LNCaP clone FGC (cell line): ENCODE measurements around the gene RGS11.

ENCODE experiments used
- DNase-seq: peaks from one replicate; pipeline ENCODE4 v3.0.0-alpha.2; 2011; ENCODE audit warnings: low read depth
- H3K4me3 ChIP-seq: 2 replicates; pipeline ENCODE4 v1.5.1; 2011; ENCODE audit warnings: mild to moderate bottlenecking, low read depth, low read length, control low read depth
- CTCF ChIP-seq: IDR thresholded peaks from 2 replicates; pipeline ENCODE4 v1.5.1; 2012; ENCODE audit warnings: mild to moderate bottlenecking; ENCODE audit not compliant: control insufficient read depth, insufficient read depth; ENCODE audit errors: extremely low read depth

Gene RGS11

GRCh38 chr16:275786-276232 lies at the start of gene RGS11:
Gene RGS11 (minus strand): TSS chr16:275944. CDS start chr16:275911, 33 bp downstream.
- DNase-seq, result no peak
- H3K4me3 ChIP-seq, result peak within 1 kb of the TSS; percentile 37
- TF ChIP-seq CTCF, result no peak

DNA sequence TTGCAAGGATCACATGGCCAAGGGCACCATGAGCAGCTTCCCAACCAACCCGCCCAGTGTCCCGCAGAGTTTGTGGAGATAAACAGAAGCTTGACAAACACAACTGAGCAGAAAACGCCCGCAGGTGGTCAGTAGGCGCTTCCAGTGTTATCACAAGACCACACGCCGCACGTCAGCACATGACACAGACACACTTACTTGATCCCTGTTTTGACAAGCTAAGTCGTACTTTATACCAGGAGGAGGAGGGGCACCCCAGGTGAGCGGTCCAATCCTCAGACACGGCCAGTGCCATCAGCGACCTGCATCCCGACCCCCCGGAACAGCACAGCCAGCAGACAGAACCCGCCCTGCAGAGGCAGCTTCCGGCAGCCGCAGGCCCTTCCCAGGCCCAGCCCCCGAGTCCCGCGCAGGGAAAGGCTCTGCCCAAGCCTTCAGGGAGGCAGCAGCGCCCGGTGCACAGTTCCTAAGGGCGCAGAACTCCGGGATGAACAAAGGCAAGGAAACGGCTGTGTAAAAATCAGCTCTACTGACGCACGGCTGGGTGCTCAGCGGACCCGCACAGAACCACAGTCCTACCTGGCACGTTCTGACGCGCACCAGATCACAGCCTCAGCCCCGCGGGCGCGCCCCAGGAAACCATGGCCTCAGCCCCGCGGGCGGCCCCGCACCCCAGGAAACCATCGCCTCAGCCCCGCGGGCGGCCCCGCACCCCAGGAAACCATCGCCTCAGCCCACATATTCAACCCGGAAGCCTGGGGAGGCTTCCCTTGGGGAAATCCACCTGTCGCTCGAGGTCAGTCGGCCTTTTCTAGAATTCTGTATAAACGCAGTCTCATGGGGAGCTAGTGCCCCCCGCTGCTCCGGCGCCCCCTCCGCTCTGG lies 48.9 kb upstream of the RGS11 start:
- TF ChIP-seq CTCF, result no peak
- no peak for DNase-seq

DNA sequence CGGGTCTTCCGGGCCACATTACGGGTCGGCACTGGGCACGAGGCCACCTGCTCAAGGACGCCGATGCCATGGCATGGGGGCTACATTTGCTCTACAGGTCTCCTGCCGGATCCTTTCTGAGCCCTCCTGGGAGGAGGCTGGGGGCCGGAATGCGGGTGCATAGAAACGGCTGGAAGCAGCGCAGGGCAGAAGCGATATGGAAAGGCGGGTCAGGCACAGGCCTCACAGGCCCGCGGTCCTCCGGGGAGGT lies 48.4 kb upstream of the RGS11 start:
- TF ChIP-seq CTCF, result no peak
- no peak for DNase-seq
- H3K4me3 ChIP-seq, result no peak overlapping the region

More for the DNA sequence above, 48.9 kb upstream of the RGS11 start:
- no peak overlapping the region for H3K4me3 ChIP-seq

GRCh38 chr16:322476-323143 lies 46.9 kb upstream of the RGS11 start:
- TF ChIP-seq CTCF, result no peak
- no peak overlapping the region for H3K4me3 ChIP-seq
- no peak for DNase-seq

DNA sequence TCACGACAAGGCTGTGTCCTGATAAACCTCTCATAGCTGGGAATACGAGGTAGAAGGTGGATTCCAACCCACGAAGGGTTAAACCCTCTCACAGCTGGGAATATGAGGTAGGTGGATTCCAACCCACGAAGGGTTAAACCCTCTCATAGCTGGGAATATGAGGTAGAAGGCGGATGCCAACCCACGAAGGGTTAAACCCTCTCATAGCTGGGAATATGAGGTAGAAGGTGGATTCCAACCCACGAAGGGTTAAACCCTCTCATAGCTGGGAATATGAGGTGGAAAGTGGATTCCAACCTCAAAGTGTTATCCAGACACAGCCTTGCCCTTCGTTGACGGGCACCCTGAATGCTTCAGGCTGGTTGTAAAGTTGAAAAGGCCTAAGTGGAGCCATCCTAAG lies 45.8 kb upstream of the RGS11 start:
- TF ChIP-seq CTCF, result no peak
- no peak overlapping the region for H3K4me3 ChIP-seq
- DNase-seq, result no peak

- no peak for TF ChIP-seq CTCF
These were observed 44.5 kb upstream of the RGS11 start for GRCh38 chr16:320206-320605.

More at GRCh38 chr16:320206-320605, 44.5 kb upstream of the RGS11 start:
- DNase-seq, result no peak
- H3K4me3 ChIP-seq, result no peak overlapping the region
